ENCODE data around the gene ACIN1. TPM values are rescaled to one million over a fixed set of nuclear protein-coding genes. Genes with fewer than 3 reads are reported as not detected.

Gene ACIN1
- total RNA-seq, 3 donors from 2014 or later (not counting 1 experiment from before 2014, with no cell fraction given) = 321 to 395 (median 347) TPM

- Histone ChIP-seq H3K27me3 (ENCODE audit: control insufficient read depth, insufficient read depth, low read length) (no peaks in the 10 kb centered on the region), H3K4me1 (ENCODE audit: control insufficient read depth, insufficient read depth, low read length) (no peaks in the 10 kb centered on the region), H3K27ac (ENCODE audit: low read length) (no peak overlapping the region), H3K4me3 (ENCODE audit: low read length) (no peak overlapping the region), H3K36me3 (ENCODE audit: control insufficient read depth, insufficient read depth, low read length) (no peaks in the 10 kb centered on the region), H3K9me3 (ENCODE audit: control insufficient read depth, insufficient read depth, low read length) (no peaks in the 10 kb centered on the region)
- H3K4me3 Mint-ChIP-seq = no peak overlapping the region
- no peak overlapping the region for H3K27ac Mint-ChIP-seq
- WGBS (ENCODE audit: insufficient coverage) = 56% methylated on average over 8 of the region's 8 CpGs
- DNase-seq (no peak), ATAC-seq (no peak)
- no peaks in the 10 kb centered on the region for H3K9me3 Mint-ChIP-seq
- peaks cover 11 to 16% of the 10 kb centered on the region in 2 donors for H3K27me3 Mint-ChIP-seq (ENCODE audit: low read depth in 2 of 2)
- H3K4me1 Mint-ChIP-seq = no peaks in the 10 kb centered on the region
- intact Hi-C loops (cut with micrococcal nuclease) = no loop called here
- no peaks in the 10 kb centered on the region for H3K36me3 Mint-ChIP-seq
- TF ChIP-seq, protein P1, sequence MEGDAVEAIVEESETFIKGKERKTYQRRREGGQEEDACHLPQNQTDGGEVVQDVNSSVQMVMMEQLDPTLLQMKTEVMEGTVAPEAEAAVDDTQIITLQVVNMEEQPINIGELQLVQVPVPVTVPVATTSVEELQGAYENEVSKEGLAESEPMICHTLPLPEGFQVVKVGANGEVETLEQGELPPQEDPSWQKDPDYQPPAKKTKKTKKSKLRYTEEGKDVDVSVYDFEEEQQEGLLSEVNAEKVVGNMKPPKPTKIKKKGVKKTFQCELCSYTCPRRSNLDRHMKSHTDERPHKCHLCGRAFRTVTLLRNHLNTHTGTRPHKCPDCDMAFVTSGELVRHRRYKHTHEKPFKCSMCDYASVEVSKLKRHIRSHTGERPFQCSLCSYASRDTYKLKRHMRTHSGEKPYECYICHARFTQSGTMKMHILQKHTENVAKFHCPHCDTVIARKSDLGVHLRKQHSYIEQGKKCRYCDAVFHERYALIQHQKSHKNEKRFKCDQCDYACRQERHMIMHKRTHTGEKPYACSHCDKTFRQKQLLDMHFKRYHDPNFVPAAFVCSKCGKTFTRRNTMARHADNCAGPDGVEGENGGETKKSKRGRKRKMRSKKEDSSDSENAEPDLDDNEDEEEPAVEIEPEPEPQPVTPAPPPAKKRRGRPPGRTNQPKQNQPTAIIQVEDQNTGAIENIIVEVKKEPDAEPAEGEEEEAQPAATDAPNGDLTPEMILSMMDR (IDR thresholded peaks at IDR 0.05) = no peak
Measured at GRCh38 chr14:23132970-23133369, 38.0 kb upstream of the ACIN1 start.

GRCh38 chr14:23131482-23131881, 36.5 kb upstream of the ACIN1 start:
- H3K27ac ChIP-seq (ENCODE audit: low read length) = no peak overlapping the region
- DNase-seq (no peak), ATAC-seq (no peak)
- H3K4me3 ChIP-seq (ENCODE audit: low read length) = no peak overlapping the region
- WGBS (ENCODE audit: insufficient coverage) = 85% methylated on average over 5 of the region's 5 CpGs
- H3K36me3 ChIP-seq (ENCODE audit: control insufficient read depth, insufficient read depth, low read length) = no peaks in the 10 kb centered on the region
- intact Hi-C loops (cut with micrococcal nuclease) = no loop called here
- H3K4me1 ChIP-seq (ENCODE audit: control insufficient read depth, insufficient read depth, low read length) = no peaks in the 10 kb centered on the region
- Mint-ChIP-seq H3K9me3 (no peaks in the 10 kb centered on the region), H3K4me1 (no peaks in the 10 kb centered on the region), H3K36me3 (no peaks in the 10 kb centered on the region), H3K4me3 (no peak overlapping the region), H3K27ac (no peak overlapping the region), H3K27me3 (ENCODE audit: low read depth in 2 of 2) (peaks cover 11 to 16% of the 10 kb centered on the region in 2 donors)
- no peaks in the 10 kb centered on the region for H3K27me3 ChIP-seq (ENCODE audit: control insufficient read depth, insufficient read depth, low read length)
- TF ChIP-seq, protein P1 (IDR thresholded peaks at IDR 0.05) = no peak
- H3K9me3 ChIP-seq (ENCODE audit: control insufficient read depth, insufficient read depth, low read length) = no peaks in the 10 kb centered on the region

DNA sequence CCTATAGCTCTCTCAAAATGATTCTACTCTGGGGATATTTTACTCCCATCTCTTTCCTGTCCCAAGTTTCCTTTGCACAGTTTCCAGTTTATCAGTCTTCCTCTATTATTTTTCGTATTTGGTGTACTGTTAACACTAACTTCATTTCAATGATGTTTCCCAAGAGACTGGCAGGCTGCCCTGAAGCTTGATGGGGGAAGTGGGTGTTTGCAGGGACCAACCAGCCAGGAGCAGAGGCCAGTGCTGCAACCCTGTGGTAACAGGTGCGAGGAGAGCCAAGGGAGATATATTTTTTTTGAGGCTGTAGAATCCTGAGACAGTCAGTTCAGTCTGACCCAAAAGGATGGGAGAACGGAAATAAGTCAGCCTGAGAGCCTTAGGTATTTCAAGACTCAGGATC, 35.9 kb upstream of the ACIN1 start:
- H3K27ac ChIP-seq (ENCODE audit: low read length) = no peak overlapping the region
- no peak overlapping the region for H3K4me3 ChIP-seq (ENCODE audit: low read length)
- H3K9me3 ChIP-seq (ENCODE audit: control insufficient read depth, insufficient read depth, low read length) = no peaks in the 10 kb centered on the region
- H3K27me3 Mint-ChIP-seq (ENCODE audit: low read depth in 2 of 2) = peaks cover 11 to 16% of the 10 kb centered on the region in 2 donors
- H3K27ac Mint-ChIP-seq = no peak overlapping the region
- no peak for ATAC-seq
- no peaks in the 10 kb centered on the region for H3K36me3 Mint-ChIP-seq
- TF ChIP-seq, protein P1 (IDR thresholded peaks at IDR 0.05) = no peak
- H3K27me3 ChIP-seq (ENCODE audit: control insufficient read depth, insufficient read depth, low read length) = no peaks in the 10 kb centered on the region
- 50% methylated on average over 2 of the region's 3 CpGs for WGBS (ENCODE audit: insufficient coverage)
- no peaks in the 10 kb centered on the region for H3K4me1 Mint-ChIP-seq
- DNase-seq = no peak
- intact Hi-C loops (cut with micrococcal nuclease) = no loop called here
- no peaks in the 10 kb centered on the region for H3K4me1 ChIP-seq (ENCODE audit: control insufficient read depth, insufficient read depth, low read length)
- H3K36me3 ChIP-seq (ENCODE audit: control insufficient read depth, insufficient read depth, low read length) = no peaks in the 10 kb centered on the region
- H3K9me3 Mint-ChIP-seq = no peaks in the 10 kb centered on the region
- H3K4me3 Mint-ChIP-seq = no peak overlapping the region

DNA sequence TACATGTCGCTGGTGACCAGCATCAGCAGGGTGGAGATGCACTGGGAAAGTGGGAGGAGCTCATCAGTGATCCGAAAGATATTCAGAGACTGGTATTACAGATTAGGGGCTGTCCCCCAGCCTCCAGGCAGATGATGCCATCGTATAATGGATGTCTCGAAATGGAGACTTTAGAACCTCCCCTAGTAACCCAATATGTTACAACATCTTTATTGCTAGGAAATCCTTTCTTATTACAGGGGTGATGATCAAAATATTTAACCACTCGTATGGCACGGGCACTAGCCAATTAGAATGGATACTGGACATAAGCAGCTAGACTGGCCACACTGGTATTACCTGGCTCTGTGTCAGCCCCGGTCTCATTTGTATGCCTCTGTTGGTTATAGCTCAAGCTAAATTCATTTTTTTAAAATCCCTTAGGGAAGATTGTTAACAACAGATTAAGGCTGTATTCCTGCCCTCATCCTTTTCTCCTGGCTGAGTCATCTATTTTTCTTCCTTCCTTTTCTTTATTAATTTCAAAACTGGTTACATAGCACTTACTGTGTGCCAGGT, 34.9 kb upstream of the ACIN1 start:
- Histone ChIP-seq H3K4me1 (ENCODE audit: control insufficient read depth, insufficient read depth, low read length) (no peaks in the 10 kb centered on the region), H3K27me3 (ENCODE audit: control insufficient read depth, insufficient read depth, low read length) (no peaks in the 10 kb centered on the region), H3K4me3 (ENCODE audit: low read length) (no peak overlapping the region), H3K9me3 (ENCODE audit: control insufficient read depth, insufficient read depth, low read length) (no peaks in the 10 kb centered on the region), H3K36me3 (ENCODE audit: control insufficient read depth, insufficient read depth, low read length) (no peaks in the 10 kb centered on the region), H3K27ac (ENCODE audit: low read length) (no peak overlapping the region)
- Mint-ChIP-seq H3K27ac (no peak overlapping the region), H3K4me1 (no peaks in the 10 kb centered on the region), H3K27me3 (ENCODE audit: low read depth in 2 of 2) (peaks cover 11 to 16% of the 10 kb centered on the region in 2 donors), H3K9me3 (no peaks in the 10 kb centered on the region), H3K4me3 (no peak overlapping the region), H3K36me3 (no peaks in the 10 kb centered on the region)
- no peak for ATAC-seq
- 83% methylated on average over 7 of the region's 7 CpGs for WGBS (ENCODE audit: insufficient coverage)
- TF ChIP-seq, protein P1 (IDR thresholded peaks at IDR 0.05) = no peak
- intact Hi-C loops (cut with micrococcal nuclease) = no loop called here
- no peak for DNase-seq
